Body of pancreas (tissue), 4 donors: Measurements from ENCODE around the gene RPA4. TPM values are rescaled to one million over a fixed set of nuclear protein-coding genes. Genes with fewer than 3 reads are reported as not detected.

Source experiments
- ATAC-seq: fragments of 150-250 bp; one replicate; pipeline ENCODE4 v1.9.1; 2016
- DNase-seq, 4 donors: peaks; one replicate each; pipeline ENCODE4 v3.0.0-alpha.2; 2019
- H3K27ac ChIP-seq, 4 donors: fragments of 200-600 bp; sonication (generic); 1 replicate in 3 of 4; 2 replicates in 1 of 4; pipeline versions ENCODE4 v1.5.1 to v1.6.1; 2016 to 2019; ENCODE audit warnings: mild to moderate bottlenecking in 1 of 4, mixed read lengths in 1 of 4, moderate library complexity in 1 of 4
- H3K27me3 ChIP-seq, 2 donors: fragments of 200-600 bp; sonication (generic); one replicate each; pipeline ENCODE4 v1.6.0; 2016; ENCODE audit warnings: mild to moderate bottlenecking in 1 of 2
- H3K36me3 ChIP-seq, 2 donors: fragments of 200-600 bp; sonication (generic); replicated peaks in 1 of 2; 2 replicates each; pipeline ENCODE4 v1.5.1; 2016; ENCODE audit warnings: low read depth in 2 of 2; ENCODE audit not compliant: insufficient read depth in 1 of 2
- H3K4me1 ChIP-seq: fragments of 200-600 bp; sonication (generic); one replicate; pipeline ENCODE4 v1.6.0; 2016
- H3K4me3 ChIP-seq, 2 donors: fragments of 200-600 bp; sonication (generic); 1 replicate in 1 of 2; 2 replicates in 1 of 2; pipeline ENCODE4 v1.5.1; 2016 to 2019
- H3K9me3 ChIP-seq, 3 donors: fragments of 200-600 bp; sonication (generic); 1 replicate in 2 of 3; 2 replicates in 1 of 3; pipeline ENCODE4 v1.5.1; 2016
- CTCF ChIP-seq, 7 experiments: fragments of 450-650 bp in 4 of 7; fragments of 200-600 bp in 3 of 7; sonication (generic) in 3 of 7; IDR thresholded peaks; one replicate each; pipeline ENCODE4 v1.5.1; 2016 to 2019; ENCODE audit warnings: antibody characterized with exemption in 7 of 7
- POLR2A ChIP-seq, 3 donors: fragments of 450-650 bp; IDR thresholded peaks; one replicate each; pipeline ENCODE4 v1.6.1; 2016; ENCODE audit warnings: antibody characterized with exemption in 3 of 3, mild to moderate bottlenecking in 2 of 3
- WGBS, 2 donors: methylation state at CpG; one replicate each; pipeline ENCODE4 v1.1.5; 2017; 5-methylcytosine and 5-hydroxymethylcytosine counted together
- intact Hi-C: fragments of 100-400 bp; cut with DNase I; formaldehyde crosslinking; loops from one replicate; pipeline ENCODE4 v1.15.1; 2023
- total RNA-seq, 2 donors: library from RNA; depleted of rRNA; stranded (reverse); fragments of >200 nt; gene quantifications; one replicate each; pipeline ENCODE4 v1.1.0, GENCODE V29; 2016

RPA4 gene
- total RNA-seq, 2 donors from 2014 or later, result 0.99 to 2.9 TPM

DNA sequence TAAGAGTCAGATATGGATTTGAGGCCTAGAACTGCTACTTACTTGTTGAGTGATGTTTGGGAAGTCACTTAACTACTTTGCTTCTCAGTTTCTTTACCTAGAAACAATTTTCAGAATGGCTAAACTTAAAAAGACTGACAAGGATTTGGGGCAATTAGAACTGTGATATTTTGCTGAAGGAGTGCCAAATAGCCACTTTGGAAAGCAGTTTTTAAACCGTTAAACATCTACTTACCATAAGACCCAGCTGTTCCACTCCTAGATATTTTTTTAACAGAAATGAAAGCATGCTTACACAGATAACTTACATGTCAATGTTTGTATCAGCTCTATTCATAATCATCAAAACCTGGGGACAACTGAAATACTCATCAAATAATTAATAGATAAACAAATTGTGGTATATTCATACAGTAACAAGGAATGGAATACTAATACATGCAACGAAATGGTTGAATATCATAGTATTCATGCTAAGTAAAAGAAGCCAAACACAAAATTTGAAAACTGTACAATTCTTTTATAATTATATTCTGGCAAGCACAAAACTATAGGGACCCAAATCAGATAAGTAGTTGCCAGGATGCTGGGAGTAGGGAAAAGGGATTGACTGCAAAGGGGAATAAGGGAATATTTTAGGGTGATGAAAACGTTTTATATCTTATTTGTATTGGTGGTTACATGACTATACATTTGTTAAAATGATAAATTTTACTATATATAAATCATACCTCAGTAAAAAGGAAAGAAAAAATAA lies 24.0 kb downstream of the RPA4 start:
- Histone ChIP-seq H3K4me1 (no peaks in the 10 kb centered on the region), H3K4me3 (no peak overlapping the region), H3K27me3 (no peaks in the 10 kb centered on the region), H3K27ac (no peak overlapping the region), H3K9me3 (no peaks in the 10 kb centered on the region), H3K36me3 (no peaks in the 10 kb centered on the region)
- TF ChIP-seq CTCF (IDR thresholded peaks at IDR 0.05), result no peak
- TF ChIP-seq POLR2A (IDR thresholded peaks at IDR 0.05), result no peak
- no peak for DNase-seq
- no peak for ATAC-seq
- 62 to 69% methylated on average over 3 of the region's 3 CpGs for WGBS, 2 donors
- intact Hi-C loops, result no loop called here

DNA sequence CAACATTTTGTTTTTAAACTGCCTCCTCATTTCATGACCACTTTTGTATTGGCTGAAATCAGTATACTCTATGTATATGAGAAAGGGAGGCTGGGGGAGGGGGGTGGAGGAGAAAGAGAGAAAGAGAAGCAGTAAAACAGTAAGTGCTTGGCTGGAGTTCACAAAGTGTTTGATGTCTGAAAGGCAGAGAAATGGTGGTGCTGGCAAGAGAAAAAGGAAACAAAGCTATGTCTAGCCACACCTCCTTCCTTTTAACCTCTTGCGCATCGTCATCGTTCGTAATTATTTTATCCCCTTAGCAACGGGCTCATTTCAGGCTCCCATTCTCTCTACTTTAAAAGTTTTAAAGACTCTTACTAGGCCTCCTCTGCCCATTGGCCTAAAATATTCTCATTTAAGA lies 25.6 kb downstream of the RPA4 start:
- H3K9me3 ChIP-seq, result no peaks in the 10 kb centered on the region
- intact Hi-C loops, result no loop called here
- WGBS, 2 donors, result 85 to 100% methylated on average over 5 of the region's 5 CpGs
- DNase-seq (no peak), ATAC-seq (no peak)
- no peaks in the 10 kb centered on the region for H3K27me3 ChIP-seq
- no peak overlapping the region for H3K27ac ChIP-seq
- no peak overlapping the region for H3K4me3 ChIP-seq
- H3K36me3 ChIP-seq, result no peaks in the 10 kb centered on the region
- TF ChIP-seq POLR2A (IDR thresholded peaks at IDR 0.05) (no peak), CTCF (IDR thresholded peaks at IDR 0.05) (no peak)
- no peaks in the 10 kb centered on the region for H3K4me1 ChIP-seq

GRCh38 chrX:96918864-96919263 lies 35.2 kb downstream of the RPA4 start:
- ATAC-seq (no peak), DNase-seq (no peak)
- 95 to 96% methylated on average over 2 of the region's 2 CpGs for WGBS, 2 donors
- no peak for TF ChIP-seq POLR2A (IDR thresholded peaks at IDR 0.05)
- no peak overlapping the region for H3K4me3 ChIP-seq
- intact Hi-C loops, result no loop called here
- H3K9me3 ChIP-seq, result peaks cover 0 to 3% (median 0%) of the 10 kb centered on the region in 3 donors
- H3K4me1 ChIP-seq, result no peaks in the 10 kb centered on the region
- H3K36me3 ChIP-seq, result no peaks in the 10 kb centered on the region
- no peaks in the 10 kb centered on the region for H3K27me3 ChIP-seq
- H3K27ac ChIP-seq, result no peak overlapping the region

- DNase-seq (no peak), ATAC-seq (no peak)
- peaks cover 0 to 3% (median 0%) of the 10 kb centered on the region in 3 donors for H3K9me3 ChIP-seq
- H3K27ac ChIP-seq, result no peak overlapping the region
- no peak overlapping the region for H3K4me3 ChIP-seq
- no peaks in the 10 kb centered on the region for H3K36me3 ChIP-seq
- H3K4me1 ChIP-seq, result no peaks in the 10 kb centered on the region
- intact Hi-C loops, result no loop called here
- WGBS, 2 donors, result 87 to 95% methylated on average over 4 of the region's 4 CpGs
- no peaks in the 10 kb centered on the region for H3K27me3 ChIP-seq
- no peak for TF ChIP-seq CTCF (IDR thresholded peaks at IDR 0.05)
- TF ChIP-seq POLR2A (IDR thresholded peaks at IDR 0.05), result no peak
Measured at GRCh38 chrX:96919672-96920071, 36.0 kb downstream of the RPA4 start.

DNA sequence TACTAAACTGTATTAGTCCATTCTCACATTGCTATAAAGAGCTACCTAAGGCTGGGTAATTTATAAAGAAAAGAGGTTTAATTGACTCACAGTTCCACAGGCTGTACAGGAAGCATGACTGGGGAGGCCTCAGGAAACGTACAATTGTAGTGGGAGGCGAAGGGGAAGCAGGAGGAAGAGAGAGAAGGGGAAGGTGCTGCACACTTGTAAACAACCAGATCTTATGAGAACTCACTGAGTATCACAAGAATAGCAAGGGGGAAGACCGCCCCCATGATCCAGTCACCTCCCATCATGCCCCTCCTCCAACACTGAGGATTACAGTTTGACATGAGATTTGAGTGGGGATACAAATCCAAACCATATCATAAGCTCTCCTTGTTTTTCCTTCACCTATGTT lies 40.9 kb downstream of the RPA4 start:
- ATAC-seq (no peak), DNase-seq (no peak)
- Histone ChIP-seq H3K4me1 (no peaks in the 10 kb centered on the region), H3K27me3 (no peaks in the 10 kb centered on the region), H3K4me3 (no peak overlapping the region), H3K36me3 (no peaks in the 10 kb centered on the region), H3K9me3 (no peaks in the 10 kb centered on the region), H3K27ac (no peak overlapping the region)
- 66 to 100% methylated on average over 3 of the region's 3 CpGs for WGBS, 2 donors
- TF ChIP-seq CTCF (IDR thresholded peaks at IDR 0.05) (no peak), POLR2A (IDR thresholded peaks at IDR 0.05) (no peak)
- intact Hi-C loops, result no loop called here
